ENCODE data around the gene WDFY2.

The WDFY2 gene

GRCh38 chr13:51668580-51669195 is 84.4 kb downstream of the WDFY2 start:
- ChIA-PET CTCF (no interaction called here), POLR2A (no interaction called here)
- no peak for DNase-seq (ENCODE audit: extremely low spot score)
- no peak for TF ChIP-seq HDGF (IDR thresholded peaks at IDR 0.05; ENCODE audit: borderline replicate concordance)
- TF ChIP-seq SP1 (IDR thresholded peaks at IDR 0.05): no peak
- no peak for TF ChIP-seq LEF1 (IDR thresholded peaks at IDR 0.05; ENCODE audit: borderline replicate concordance)
- no peak for TF ChIP-seq NFRKB (IDR thresholded peaks at IDR 0.05)
- no peak for TF ChIP-seq ELF4 (IDR thresholded peaks at IDR 0.05)
- no peak for TF ChIP-seq CTBP1 (IDR thresholded peaks at IDR 0.05; ENCODE audit: borderline replicate concordance)
- no peak for TF ChIP-seq ARNT (IDR thresholded peaks at IDR 0.05)
- no peak for TF ChIP-seq SUZ12 (IDR thresholded peaks at IDR 0.05)

GRCh38 chr13:51673165-51673564 is 88.9 kb downstream of the WDFY2 start:
- ChIA-PET CTCF (no interaction called here), POLR2A (no interaction called here)
- DNase-seq (ENCODE audit: extremely low spot score): no peak
- TF ChIP-seq HDGF (IDR thresholded peaks at IDR 0.05; ENCODE audit: borderline replicate concordance): no peak
- no peak for TF ChIP-seq SUZ12 (IDR thresholded peaks at IDR 0.05)
- no peak for TF ChIP-seq L3MBTL2 (conservative IDR thresholded peaks at IDR 0.05)
- no peak for TF ChIP-seq NFRKB (IDR thresholded peaks at IDR 0.05)
- no peak for TF ChIP-seq TARDBP (IDR thresholded peaks at IDR 0.05)
- no peak for TF ChIP-seq FOXK2 (IDR thresholded peaks at IDR 0.05)
- no peak for TF ChIP-seq ELF4 (IDR thresholded peaks at IDR 0.05)
- no peak for TF ChIP-seq ARNT (IDR thresholded peaks at IDR 0.05)
- no peak for TF ChIP-seq SP1 (IDR thresholded peaks at IDR 0.05)
- no peak for TF ChIP-seq FOXM1 (IDR thresholded peaks at IDR 0.05; ENCODE audit: borderline replicate concordance)
- TF ChIP-seq PKNOX1 (IDR thresholded peaks at IDR 0.05): no peak
- TF ChIP-seq BHLHE40 (IDR thresholded peaks at IDR 0.05; ENCODE audit: borderline replicate concordance): no peak
- TF ChIP-seq ZNF384 (IDR thresholded peaks at IDR 0.05): no peak
- no peak for TF ChIP-seq CTBP1 (IDR thresholded peaks at IDR 0.05; ENCODE audit: borderline replicate concordance)
- no peak for TF ChIP-seq LEF1 (IDR thresholded peaks at IDR 0.05; ENCODE audit: borderline replicate concordance)
- no peak for TF ChIP-seq FOXA1 (IDR thresholded peaks at IDR 0.05)

- no peak for TF ChIP-seq FOXK2 (IDR thresholded peaks at IDR 0.05)
- no peak for TF ChIP-seq CTBP1 (IDR thresholded peaks at IDR 0.05; ENCODE audit: borderline replicate concordance)
- no peak for TF ChIP-seq PKNOX1 (IDR thresholded peaks at IDR 0.05)
- no peak for TF ChIP-seq SUZ12 (IDR thresholded peaks at IDR 0.05)
- TF ChIP-seq HDGF (IDR thresholded peaks at IDR 0.05; ENCODE audit: borderline replicate concordance): no peak
- TF ChIP-seq NFRKB (IDR thresholded peaks at IDR 0.05): no peak
- TF ChIP-seq SP1 (IDR thresholded peaks at IDR 0.05): no peak
- no peak for TF ChIP-seq LEF1 (IDR thresholded peaks at IDR 0.05; ENCODE audit: borderline replicate concordance)
- no peak for TF ChIP-seq FOXA1 (IDR thresholded peaks at IDR 0.05)
- TF ChIP-seq L3MBTL2 (conservative IDR thresholded peaks at IDR 0.05): no peak
- no peak for TF ChIP-seq ARNT (IDR thresholded peaks at IDR 0.05)
- TF ChIP-seq BHLHE40 (IDR thresholded peaks at IDR 0.05; ENCODE audit: borderline replicate concordance): no peak
- no peak for TF ChIP-seq TARDBP (IDR thresholded peaks at IDR 0.05)
- POLR2A ChIA-PET: no interaction called here
- no peak for DNase-seq (ENCODE audit: extremely low spot score)
- CTCF ChIA-PET: no interaction called here
Observed at GRCh38 chr13:51674276-51674675, 90.0 kb downstream of the WDFY2 start.

- POLR2A ChIA-PET: no interaction called here
- TF ChIP-seq ARNT (IDR thresholded peaks at IDR 0.05): no peak
- no peak for DNase-seq (ENCODE audit: extremely low spot score)
- CTCF ChIA-PET: no interaction called here
Observed at GRCh38 chr13:51675385-51675784, 91.1 kb downstream of the WDFY2 start.

GRCh38 chr13:51675877-51676276 is 91.6 kb downstream of the WDFY2 start:
- no peak for DNase-seq (ENCODE audit: extremely low spot score)
- ChIA-PET CTCF (no interaction called here), POLR2A (no interaction called here)
- no peak for TF ChIP-seq ZNF384 (IDR thresholded peaks at IDR 0.05)
- no peak for TF ChIP-seq FOXK2 (IDR thresholded peaks at IDR 0.05)
- no peak for TF ChIP-seq TARDBP (IDR thresholded peaks at IDR 0.05)
- TF ChIP-seq BHLHE40 (IDR thresholded peaks at IDR 0.05; ENCODE audit: borderline replicate concordance): no peak

- ChIA-PET POLR2A (interaction anchor here (0.6 to 1.6 kb wide), 2 partner anchors 25 to 224 kb away, joined by 3 to 4 read pairs; partner anchors contain the start of gene INTS6), CTCF (no interaction called here)
- no peak for DNase-seq (ENCODE audit: extremely low spot score)
- no peak for TF ChIP-seq ZNF384 (IDR thresholded peaks at IDR 0.05)
- TF ChIP-seq SP1 (IDR thresholded peaks at IDR 0.05): no peak
Observed at GRCh38 chr13:51676739-51677138, 92.5 kb downstream of the WDFY2 start.

GRCh38 chr13:51678420-51678819 is 94.2 kb downstream of the WDFY2 start:
- no peak for DNase-seq (ENCODE audit: extremely low spot score)
- CTCF ChIA-PET: no interaction called here
- POLR2A ChIA-PET: interaction anchor here (1.6 kb wide), 1 partner anchor 225 kb away, joined by 4 read pairs; the partner anchor contains the start of gene INTS6
- no peak for TF ChIP-seq PKNOX1 (IDR thresholded peaks at IDR 0.05)
- no peak for TF ChIP-seq L3MBTL2 (conservative IDR thresholded peaks at IDR 0.05)
- TF ChIP-seq HDGF (IDR thresholded peaks at IDR 0.05; ENCODE audit: borderline replicate concordance): no peak
- TF ChIP-seq CTBP1 (IDR thresholded peaks at IDR 0.05; ENCODE audit: borderline replicate concordance): no peak
- no peak for TF ChIP-seq FOXM1 (IDR thresholded peaks at IDR 0.05; ENCODE audit: borderline replicate concordance)
- no peak for TF ChIP-seq ARNT (IDR thresholded peaks at IDR 0.05)
- no peak for TF ChIP-seq TARDBP (IDR thresholded peaks at IDR 0.05)
- TF ChIP-seq ZNF384 (IDR thresholded peaks at IDR 0.05): no peak
- no peak for TF ChIP-seq LEF1 (IDR thresholded peaks at IDR 0.05; ENCODE audit: borderline replicate concordance)
- TF ChIP-seq BHLHE40 (IDR thresholded peaks at IDR 0.05; ENCODE audit: borderline replicate concordance): no peak
